ENCODE measurements around the gene NODAL.

Gene NODAL

GRCh38 chr10:70432561-70433263, 8.8 kb downstream of the NODAL start:
- DNase-seq (ENCODE audit: low spot score) = no peak

DNA sequence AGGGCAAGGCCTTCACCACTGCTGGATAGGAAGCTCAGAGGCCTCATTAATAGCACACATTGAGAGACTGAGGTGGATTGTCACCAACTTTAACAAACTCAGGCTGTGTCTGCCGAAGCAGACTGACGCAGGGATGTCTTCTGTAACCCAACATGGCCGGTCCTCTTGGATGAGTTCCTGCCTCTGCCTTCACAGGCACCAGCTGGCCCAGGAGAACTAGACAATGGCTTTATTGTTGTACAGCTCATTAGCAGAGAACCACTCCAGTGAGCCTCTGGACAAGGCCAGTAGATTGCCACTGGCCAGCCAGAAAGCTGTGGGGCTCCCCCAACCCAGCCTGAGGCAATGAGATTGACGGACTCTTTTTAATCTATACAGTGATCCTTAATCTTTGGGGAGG, 9.4 kb downstream of the NODAL start:
- no peak for DNase-seq (ENCODE audit: low spot score)

DNA sequence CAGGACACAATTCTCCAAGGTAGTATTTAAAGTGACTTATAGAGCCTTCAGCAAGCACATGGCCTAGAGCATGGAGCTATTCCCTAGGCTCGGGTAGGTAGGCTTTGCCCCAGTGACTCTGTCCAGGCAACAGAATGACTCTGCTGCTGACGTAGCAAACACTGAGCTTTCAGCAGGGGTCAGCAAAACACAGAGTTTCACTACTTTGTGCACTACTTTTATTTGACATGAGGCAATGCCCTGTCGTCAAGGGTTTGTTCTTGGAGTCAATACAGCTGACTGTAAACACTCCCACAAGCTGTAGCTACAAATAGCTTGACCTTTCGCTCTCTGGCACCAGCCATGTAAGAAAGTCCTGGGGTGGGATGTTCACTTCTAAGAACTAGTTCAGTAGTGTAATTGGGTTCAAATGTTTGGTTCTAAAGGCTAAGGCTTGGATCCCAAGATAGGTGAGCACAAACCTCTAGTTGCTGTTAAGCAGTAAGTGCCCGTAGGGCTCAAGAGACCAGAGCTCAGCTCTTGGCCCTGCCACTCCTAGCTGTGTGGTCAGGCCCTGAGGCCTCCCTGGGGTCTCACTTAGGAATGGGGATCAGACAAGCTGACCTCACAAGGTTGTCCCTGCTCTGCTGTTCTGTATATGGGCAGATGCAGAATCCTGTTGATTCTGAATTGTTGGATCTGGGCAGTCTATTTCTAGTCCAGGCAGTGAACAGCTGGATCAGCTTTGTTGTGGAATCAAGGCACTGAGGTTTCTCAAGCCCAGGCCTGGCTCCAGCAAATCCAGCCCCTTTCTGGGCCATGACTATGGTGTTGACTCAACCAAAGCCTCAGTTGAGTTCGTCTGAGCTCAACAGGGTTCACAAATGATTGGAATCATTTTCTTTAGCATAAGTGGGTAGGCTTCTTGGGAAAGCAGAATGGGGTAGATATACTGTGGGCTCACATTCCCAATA, 10.7 kb downstream of the NODAL start:
- DNase-seq (ENCODE audit: low spot score) = no peak

- no peak for DNase-seq (ENCODE audit: low spot score)
Observed at GRCh38 chr10:70426823-70427222, 14.7 kb downstream of the NODAL start.

DNA sequence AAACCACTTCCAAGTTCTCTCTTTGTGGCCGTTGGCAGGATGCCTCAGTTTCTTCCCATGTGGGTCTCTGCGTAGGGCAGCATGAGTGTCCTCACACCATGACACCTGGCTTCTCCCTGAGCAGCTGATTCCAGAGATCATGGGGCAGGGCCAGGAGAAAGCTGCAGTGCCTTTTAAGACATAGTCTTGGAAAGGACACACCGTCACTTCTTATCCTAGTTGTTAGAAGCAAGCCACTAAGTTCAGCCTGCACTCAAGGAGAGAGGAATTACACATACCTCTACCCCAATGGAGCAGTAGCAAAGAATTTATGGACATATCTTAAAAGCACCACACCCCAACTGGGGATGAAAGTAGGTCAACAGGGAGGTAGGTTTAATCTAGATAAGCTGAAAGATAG, 16.4 kb downstream of the NODAL start:
- DNase-seq (ENCODE audit: low spot score) = no peak

DNA sequence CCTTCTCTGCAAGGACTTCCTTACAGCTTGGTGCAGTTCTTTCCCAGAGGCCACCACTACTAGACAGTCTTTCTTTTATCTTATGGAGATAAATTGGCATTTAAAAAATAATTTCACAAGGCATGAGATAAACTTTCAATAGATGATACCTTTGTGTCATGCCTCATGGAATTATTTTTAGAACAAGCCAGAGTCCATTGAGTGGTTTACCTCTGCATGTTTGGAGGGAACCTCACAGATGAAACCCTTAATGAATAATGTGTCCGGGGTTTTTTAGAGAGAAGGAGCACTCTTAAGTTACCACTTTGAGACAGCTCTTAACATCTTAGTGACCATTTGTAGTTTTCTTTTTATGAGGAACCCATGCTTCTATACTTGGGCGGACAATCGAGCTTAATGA, 17.2 kb downstream of the NODAL start:
- DNase-seq (ENCODE audit: low spot score) = no peak

- no peak for DNase-seq (ENCODE audit: low spot score)
Observed at GRCh38 chr10:70418713-70419112, 22.8 kb downstream of the NODAL start.

DNA sequence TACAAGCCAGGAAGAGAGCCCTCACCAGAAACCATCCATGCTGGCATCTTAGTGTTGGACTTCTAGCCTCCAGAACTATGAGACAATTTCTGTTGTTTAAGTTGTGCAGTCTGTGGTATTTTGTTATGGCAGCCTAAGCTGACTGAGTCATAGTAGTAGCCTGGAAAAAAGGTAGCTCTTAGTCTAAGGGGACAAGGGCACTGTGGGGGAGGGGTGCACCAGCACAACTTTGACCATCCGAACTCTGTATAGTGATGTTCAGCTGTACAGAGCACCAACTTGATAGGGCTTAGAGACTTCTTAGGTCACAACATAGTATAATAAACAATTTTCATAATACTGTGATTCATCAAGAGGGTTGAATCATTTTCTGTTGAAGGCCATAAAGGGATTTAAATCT, 23.3 kb downstream of the NODAL start:
- DNase-seq (ENCODE audit: low spot score) = no peak

- DNase-seq (ENCODE audit: low spot score) = no peak
Observed at GRCh38 chr10:70417568-70417967, 23.9 kb downstream of the NODAL start.

- DNase-seq (ENCODE audit: low spot score) = no peak
Observed at GRCh38 chr10:70412356-70412755, 29.1 kb downstream of the NODAL start.

GRCh38 chr10:70410608-70411007, 30.9 kb downstream of the NODAL start:
- no peak for DNase-seq (ENCODE audit: low spot score)

DNA sequence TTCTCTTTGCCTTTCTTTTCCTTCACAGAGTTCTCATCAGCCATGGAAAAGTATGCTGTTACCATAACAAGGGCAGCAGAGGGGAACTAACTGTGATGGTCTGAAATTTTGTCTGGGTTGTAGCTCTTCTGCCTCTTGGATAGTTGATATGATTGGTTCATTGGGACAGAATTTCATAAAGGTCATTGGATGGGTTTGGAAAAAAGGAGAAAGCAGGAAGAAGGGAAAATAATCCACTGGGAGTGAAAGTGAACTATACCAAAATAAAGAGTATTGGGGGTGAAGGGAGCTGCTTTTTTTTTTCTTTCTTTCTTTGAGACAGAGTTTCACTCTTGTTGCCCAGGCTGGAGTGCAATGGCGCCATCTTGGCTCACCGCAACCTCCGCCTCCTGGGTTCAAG, 31.7 kb downstream of the NODAL start:
- DNase-seq (ENCODE audit: low spot score) = no peak

DNA sequence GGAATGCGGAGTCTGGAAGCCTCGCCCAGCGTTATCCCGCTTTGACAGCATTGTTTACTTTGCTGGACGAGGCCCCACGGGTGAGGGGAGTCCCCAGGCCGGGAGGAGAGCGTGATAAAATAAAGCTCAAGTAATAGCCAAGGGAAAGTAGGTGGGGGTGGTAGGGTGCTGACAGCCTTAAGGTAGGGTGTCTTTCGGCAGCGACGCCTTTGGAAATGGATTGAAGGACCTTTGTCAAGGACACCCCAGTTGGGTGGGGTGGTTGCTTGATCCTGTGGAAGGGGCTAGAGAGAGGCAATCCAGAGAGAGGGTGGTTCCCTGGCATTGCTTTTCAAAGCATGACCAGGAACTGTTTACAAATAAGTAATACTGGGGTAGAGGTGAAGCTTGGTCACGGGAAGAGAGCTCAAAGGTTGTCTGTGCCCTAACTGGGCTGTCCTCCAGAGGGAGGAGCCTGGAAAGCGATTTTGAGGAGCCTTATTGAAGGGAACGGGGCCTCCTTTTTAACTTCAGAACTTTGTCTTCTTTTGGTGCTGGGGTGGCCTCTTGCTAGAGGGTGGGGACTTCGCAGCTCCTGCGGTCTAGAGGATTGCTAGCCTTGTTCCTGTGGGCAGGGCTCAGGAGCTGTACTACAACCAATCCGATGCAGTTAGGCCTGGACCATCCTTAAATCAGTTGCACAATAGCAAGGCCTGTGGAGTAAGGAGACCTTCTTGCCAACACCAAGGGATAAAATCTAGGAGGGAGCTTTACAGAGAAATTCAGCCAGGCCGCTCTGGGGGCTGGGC, 36.2 kb downstream of the NODAL start:
- peak; percentile 47 for DNase-seq (ENCODE audit: low spot score)

DNA sequence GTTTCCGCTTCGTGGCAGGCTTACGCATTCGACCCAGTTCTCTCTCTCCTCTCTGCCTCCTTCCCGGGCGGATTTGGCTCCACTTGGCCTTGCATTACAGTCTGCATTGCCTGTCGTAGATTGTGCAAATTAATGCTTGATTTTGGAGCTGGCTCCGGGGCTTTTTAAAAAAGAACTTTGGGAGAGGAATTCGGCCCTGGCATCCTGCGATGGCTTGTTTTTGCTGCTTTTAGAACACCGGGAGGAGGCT, 36.8 kb downstream of the NODAL start:
- no peak for DNase-seq (ENCODE audit: low spot score)

GRCh38 chr10:70404036-70404786, 37.3 kb downstream of the NODAL start, which contains the start of gene EIF4EBP2:
EIF4EBP2 (plus strand) TSS chr10:70404145; CDS start chr10:70404402, 257 bp downstream.
- peak; percentile 95 for DNase-seq (ENCODE audit: low spot score)

GRCh38 chr10:70403483-70404035, 37.9 kb downstream of the NODAL start:
- DNase-seq (ENCODE audit: low spot score) = no peak

DNA sequence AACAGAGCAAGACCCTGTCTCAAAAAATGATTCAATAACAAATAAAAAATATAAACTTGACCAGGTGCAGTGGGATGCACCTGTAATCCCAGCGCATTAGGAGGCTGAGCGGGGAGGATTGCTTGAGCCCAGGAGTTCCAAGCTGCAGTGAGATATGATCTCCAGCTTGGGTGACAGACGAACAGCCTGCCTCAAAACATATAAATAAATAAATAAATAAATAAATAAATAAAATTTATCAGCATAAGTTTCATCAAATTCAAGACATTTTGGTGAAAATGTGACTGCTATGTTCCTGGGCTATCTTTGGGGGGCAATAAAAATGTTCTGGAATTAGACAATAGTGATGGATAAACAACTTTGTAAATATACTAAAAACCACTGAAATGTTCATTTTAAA, 42.3 kb downstream of the NODAL start:
- DNase-seq (ENCODE audit: low spot score) = no peak

DNA sequence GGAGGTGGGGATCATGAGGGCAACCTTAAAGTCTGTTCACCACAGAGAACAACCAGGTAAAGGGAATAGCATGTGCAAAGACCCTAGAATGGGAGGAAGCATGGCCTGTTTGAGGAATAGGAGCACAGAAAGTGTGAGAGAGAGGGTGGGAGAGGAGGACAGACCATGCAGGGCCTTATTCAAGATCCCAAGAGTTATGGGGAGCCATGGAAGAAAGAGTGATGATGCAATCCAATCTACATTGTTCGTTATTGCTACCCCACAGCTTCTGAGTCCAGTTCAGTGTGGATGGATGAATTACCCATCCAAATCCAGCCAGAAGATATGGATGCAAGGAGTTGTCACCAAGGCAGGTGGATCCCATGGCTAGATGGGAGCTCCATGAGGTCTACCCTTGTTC, 45.3 kb downstream of the NODAL start:
- DNase-seq (ENCODE audit: low spot score) = no peak

DNA sequence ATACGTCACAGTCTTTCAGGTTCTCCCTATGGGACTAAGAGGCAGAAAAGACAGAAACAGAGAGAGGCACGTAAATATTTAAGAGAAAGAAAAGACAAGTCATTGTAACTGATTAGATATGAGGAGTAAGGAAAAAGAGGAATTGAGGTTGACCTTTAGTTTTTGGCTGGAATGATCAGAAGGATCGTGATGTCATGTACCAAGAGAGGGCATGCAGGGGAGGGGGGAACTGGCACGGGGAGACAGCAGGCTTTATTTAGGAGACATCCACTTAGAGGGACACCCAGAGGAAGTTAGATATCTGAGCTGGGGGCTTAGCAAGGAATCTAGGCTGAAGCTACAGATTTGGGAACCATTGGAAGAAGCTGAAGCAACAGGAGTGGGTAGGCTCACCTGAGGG, 49.8 kb downstream of the NODAL start:
- DNase-seq (ENCODE audit: low spot score) = no peak

Measured in hematopoietic multipotent progenitor cell treated with erythropoietin and hydrocortisone succinate and interleukin-3 and kit ligand, for 15 days (in vitro differentiated cells).